Fibroblast of lung (primary cell): ENCODE results near the gene GRIK4. TPM values are rescaled to one million over a fixed set of nuclear protein-coding genes. Genes with fewer than 3 reads are reported as not detected.

Experiments used
- DNase-seq, 2 donors: peaks; one replicate each; pipeline versions ENCODE4 v3.0.0 to v3.0.0-alpha.2; 2010; ENCODE audit warnings: low read depth in 2 of 2
- H2AFZ ChIP-seq: 2 replicates; pipeline ENCODE4 v1.5.1; 2012; ENCODE audit warnings: low read length, control low read depth, inconsistent platforms
- H3K27ac ChIP-seq: 2 replicates; pipeline ENCODE4 v1.5.1; 2011; ENCODE audit warnings: low read length, control low read depth; ENCODE audit not compliant: insufficient read depth
- H3K27me3 ChIP-seq: 2 replicates; pipeline ENCODE4 v1.5.1; 2011; ENCODE audit warnings: mild to moderate bottlenecking, low read length; ENCODE audit not compliant: control insufficient read depth, insufficient read depth
- H3K36me3 ChIP-seq: 2 replicates; pipeline ENCODE4 v1.5.1; 2011; ENCODE audit warnings: low read length; ENCODE audit not compliant: control insufficient read depth, insufficient read depth
- H3K4me1 ChIP-seq: 2 replicates; pipeline ENCODE4 v1.5.1; 2011; ENCODE audit warnings: low read length; ENCODE audit not compliant: control insufficient read depth, insufficient read depth; ENCODE audit errors: extremely low read depth
- H3K4me2 ChIP-seq: 2 replicates; pipeline ENCODE4 v1.5.1; 2011; ENCODE audit warnings: low read length, control low read depth; ENCODE audit not compliant: insufficient read depth; ENCODE audit errors: extremely low read depth
- H3K4me3 ChIP-seq, 4 experiments: fragments of 200-600 bp in 1 of 4; sonication (generic) in 1 of 4; replicated peaks in 1 of 4; 2 replicates each; pipeline ENCODE4 v1.5.1; 2011 to 2016; ENCODE audit warnings: low read length in 4 of 4, low read depth in 3 of 4, mild to moderate bottlenecking in 3 of 4, control low read depth in 2 of 4, inconsistent platforms in 1 of 4, mixed read lengths in 1 of 4; ENCODE audit not compliant: insufficient read depth in 1 of 4; ENCODE audit errors: control extremely low read depth in 1 of 4
- H3K79me2 ChIP-seq: 2 replicates; pipeline ENCODE4 v1.5.1; 2012; ENCODE audit warnings: mild to moderate bottlenecking, low read length, inconsistent platforms; ENCODE audit not compliant: control insufficient read depth, insufficient read depth
- H3K9ac ChIP-seq: 2 replicates; pipeline ENCODE4 v1.5.1; 2011; ENCODE audit warnings: mild to moderate bottlenecking, low read length, control low read depth; ENCODE audit not compliant: insufficient read depth
- H3K9me3 ChIP-seq: 2 replicates; pipeline ENCODE4 v1.5.1; 2012; ENCODE audit warnings: low read depth, low read length; ENCODE audit not compliant: control insufficient read depth, insufficient read depth
- H4K20me1 ChIP-seq: 2 replicates; pipeline ENCODE4 v1.5.1; 2011; ENCODE audit warnings: low read length; ENCODE audit not compliant: control insufficient read depth, insufficient read depth; ENCODE audit errors: extremely low read depth
- CTCF ChIP-seq, 2 donors: IDR thresholded peaks in 1 of 2; conservative IDR thresholded peaks in 1 of 2; 1 replicate in 1 of 2; 2 replicates in 1 of 2; pipeline ENCODE4 v1.5.1; 2011 to 2012; ENCODE audit warnings: low read length in 2 of 2, control low read depth in 1 of 2, inconsistent platforms in 1 of 2, low read depth in 1 of 2, mild to moderate bottlenecking in 1 of 2
- EZH2 ChIP-seq: IDR thresholded peaks from 2 replicates; pipeline ENCODE4 v1.5.1; 2012; ENCODE audit warnings: low read length, control low read depth, mild to moderate bottlenecking; ENCODE audit errors: missing control alignments
- polyA plus RNA-seq, 2 donors: library from polyadenylated mRNA; depleted of rRNA in 1 of 2; stranded (reverse) in 1 of 2; unstranded in 1 of 2; fragments of >200 nt; gene quantifications; 2 replicates each; pipeline ENCODE4 v1.2.1, GENCODE V29; 2011 to 2012; ENCODE audit warnings: missing spikeins in 1 of 2
- total RNA-seq: library from RNA; depleted of rRNA; stranded (reverse); fragments of >200 nt; gene quantifications from 2 replicates; pipeline ENCODE4 v1.2.1, GENCODE V29; 2014

GRIK4 gene
- total and polyA plus RNA-seq, 2 donors (not counting 1 experiment from before 2014, with no cell fraction given) = 0.17 to 1.5 TPM

- peaks cover 4% of the 10 kb centered on the region for H3K27me3 ChIP-seq
- no peak overlapping the region for H2AFZ ChIP-seq
- H3K4me2 ChIP-seq = no peak overlapping the region
- no peak for TF ChIP-seq CTCF (conservative IDR thresholded peaks at IDR 0.05 in 1 of 2, IDR thresholded peaks at IDR 0.05 in 1 of 2; ENCODE audit: low read depth in 1 of 2, low read length in 2 of 2)
- TF ChIP-seq EZH2 = no peak
- no peak overlapping the region for H3K4me3 ChIP-seq
- no peaks in the 10 kb centered on the region for H3K4me1 ChIP-seq
- H3K79me2 ChIP-seq = no peaks in the 10 kb centered on the region
- H3K9me3 ChIP-seq = no peaks in the 10 kb centered on the region
- no peak overlapping the region for H3K9ac ChIP-seq
- H3K27ac ChIP-seq = no peak overlapping the region
- H4K20me1 ChIP-seq = no peaks in the 10 kb centered on the region
- no peak for DNase-seq
- H3K36me3 ChIP-seq = no peaks in the 10 kb centered on the region
Measured at GRCh38 chr11:120834686-120835210, 323.2 kb downstream of the GRIK4 start.

DNA sequence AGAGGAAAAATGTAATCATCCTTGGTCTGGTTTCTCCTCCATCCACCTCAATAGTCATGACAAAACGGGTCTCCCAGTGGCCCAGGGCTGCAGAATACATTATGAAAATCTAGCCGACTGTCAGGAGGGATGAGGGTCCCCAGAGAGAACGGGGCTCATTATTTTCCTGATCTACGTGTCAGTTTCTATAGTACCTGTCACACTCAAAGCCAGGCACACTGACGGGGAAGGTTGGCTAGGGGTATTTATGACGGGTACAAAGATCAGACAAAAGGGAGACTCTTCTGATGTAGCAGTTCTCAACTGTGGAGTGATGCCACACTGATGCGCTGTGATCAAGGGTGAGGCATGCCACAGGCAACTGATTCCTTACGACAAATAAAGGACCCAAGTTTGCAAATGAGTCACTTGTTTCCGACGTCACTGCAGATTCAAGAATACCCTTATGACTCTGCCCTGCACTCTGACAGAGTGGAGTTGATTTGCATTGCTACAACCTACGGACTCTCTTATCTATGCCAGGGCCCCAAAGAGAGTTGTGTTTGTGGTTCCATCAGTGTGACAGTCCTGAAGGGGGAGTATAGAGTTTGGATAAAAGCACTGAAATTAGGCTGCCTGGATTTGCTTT, 324.2 kb downstream of the GRIK4 start:
- Histone ChIP-seq H2AFZ (no peak overlapping the region), H3K27me3 (peaks cover 4% of the 10 kb centered on the region), H3K4me1 (no peaks in the 10 kb centered on the region), H3K9me3 (no peaks in the 10 kb centered on the region), H3K79me2 (no peaks in the 10 kb centered on the region), H3K27ac (no peak overlapping the region), H4K20me1 (no peaks in the 10 kb centered on the region), H3K9ac (no peak overlapping the region), H3K4me2 (no peak overlapping the region), H3K4me3 (no peak overlapping the region), H3K36me3 (no peaks in the 10 kb centered on the region)
- DNase-seq = peak in 1 of 2 donors; percentile 38
- TF ChIP-seq EZH2 (no peak), CTCF (conservative IDR thresholded peaks at IDR 0.05 in 1 of 2, IDR thresholded peaks at IDR 0.05 in 1 of 2; ENCODE audit: low read depth in 1 of 2, low read length in 2 of 2) (no peak)

GRCh38 chr11:120837696-120838095, 326.1 kb downstream of the GRIK4 start:
- no peak for DNase-seq
- TF ChIP-seq EZH2 (no peak), CTCF (conservative IDR thresholded peaks at IDR 0.05 in 1 of 2, IDR thresholded peaks at IDR 0.05 in 1 of 2; ENCODE audit: low read depth in 1 of 2, low read length in 2 of 2) (no peak)
- no peak overlapping the region for H3K4me3 ChIP-seq
- H4K20me1 ChIP-seq = no peaks in the 10 kb centered on the region
- no peaks in the 10 kb centered on the region for H3K9me3 ChIP-seq
- H3K79me2 ChIP-seq = no peaks in the 10 kb centered on the region
- H2AFZ ChIP-seq = no peak overlapping the region
- H3K4me1 ChIP-seq = no peaks in the 10 kb centered on the region
- H3K27me3 ChIP-seq = no peaks in the 10 kb centered on the region
- H3K36me3 ChIP-seq = no peaks in the 10 kb centered on the region
- no peak overlapping the region for H3K4me2 ChIP-seq
- H3K9ac ChIP-seq = no peak overlapping the region
- H3K27ac ChIP-seq = no peak overlapping the region
